Liver (tissue), 9 donors: ENCODE data around the gene CAMKMT. TPM values are rescaled to one million over a fixed set of nuclear protein-coding genes. Genes with fewer than 3 reads are reported as not detected.

Source experiments
- DNase-seq: peaks from one replicate; pipeline ENCODE4 v3.0.0-alpha.2; 2017; ENCODE audit warnings: low spot score
- H3K27ac ChIP-seq, 2 donors: one replicate each; pipeline ENCODE4 v1.7.0; 2013; ENCODE audit warnings: inconsistent platforms in 2 of 2, low read length in 2 of 2, control low read depth in 1 of 2, low read depth in 1 of 2, mild to moderate bottlenecking in 1 of 2
- H3K27me3 ChIP-seq, 4 donors: one replicate each; pipeline versions ENCODE4 v1.6.1 to v1.7.0; 2013; ENCODE audit warnings: low read length in 3 of 4, inconsistent platforms in 1 of 4, mild to moderate bottlenecking in 1 of 4, moderate library complexity in 1 of 4; ENCODE audit not compliant: control insufficient read depth in 4 of 4, insufficient read depth in 4 of 4
- H3K36me3 ChIP-seq, 4 donors: one replicate each; pipeline versions ENCODE4 v1.6.1 to v1.7.0; 2013; ENCODE audit warnings: low read length in 3 of 4, mild to moderate bottlenecking in 3 of 4, low read depth in 1 of 4, moderate library complexity in 1 of 4; ENCODE audit not compliant: control insufficient read depth in 4 of 4, insufficient read depth in 3 of 4
- H3K4me1 ChIP-seq, 4 donors: one replicate each; pipeline versions ENCODE4 v1.6.1 to v1.7.0; 2013; ENCODE audit warnings: low read length in 3 of 4, mild to moderate bottlenecking in 3 of 4, moderate library complexity in 1 of 4; ENCODE audit not compliant: control insufficient read depth in 4 of 4, insufficient read depth in 4 of 4
- H3K4me3 ChIP-seq, 3 donors: one replicate each; pipeline versions ENCODE4 v1.6.1 to v1.7.0; 2013; ENCODE audit warnings: low read length in 3 of 3, control low read depth in 1 of 3, low read depth in 1 of 3, mild to moderate bottlenecking in 1 of 3
- H3K9ac ChIP-seq, 2 donors: one replicate each; pipeline ENCODE4 v1.7.0; 2013; ENCODE audit warnings: low read length in 2 of 2, mild to moderate bottlenecking in 2 of 2, moderate library complexity in 2 of 2, control low read depth in 1 of 2, low read depth in 1 of 2
- H3K9me3 ChIP-seq, 4 donors: one replicate each; pipeline versions ENCODE4 v1.6.1 to v1.7.0; 2013; ENCODE audit warnings: low read length in 3 of 4; ENCODE audit not compliant: control insufficient read depth in 4 of 4
- FOXA2 ChIP-seq: IDR thresholded peaks from 2 replicates; pipeline ENCODE4 v1.6.1; 2016; ENCODE audit warnings: antibody characterized with exemption
- HNF4A ChIP-seq, 2 donors: conservative IDR thresholded peaks; 2 replicates each; pipeline ENCODE4 v1.6.1; 2016; ENCODE audit warnings: antibody characterized with exemption in 2 of 2, mild to moderate bottlenecking in 2 of 2
- JUND ChIP-seq, 2 donors: IDR thresholded peaks; 2 replicates each; pipeline ENCODE4 v1.6.1; 2016; ENCODE audit warnings: antibody characterized with exemption in 2 of 2
- NR2F2 ChIP-seq: IDR thresholded peaks from 2 replicates; pipeline ENCODE4 v1.6.1; 2016; ENCODE audit warnings: antibody characterized with exemption
- RAD21 ChIP-seq, 2 donors: IDR thresholded peaks; 2 replicates each; pipeline ENCODE4 v1.6.1; 2016; ENCODE audit warnings: antibody characterized with exemption in 2 of 2, mild to moderate bottlenecking in 2 of 2
- RXRA ChIP-seq, 2 donors: IDR thresholded peaks; 2 replicates each; pipeline ENCODE4 v1.6.1; 2017 to 2018; ENCODE audit warnings: antibody characterized with exemption in 2 of 2, mild to moderate bottlenecking in 1 of 2
- SP1 ChIP-seq: IDR thresholded peaks from 2 replicates; pipeline ENCODE4 v1.6.1; 2018; ENCODE audit warnings: antibody characterized with exemption, mild to moderate bottlenecking
- YY1 ChIP-seq: IDR thresholded peaks from 2 replicates; pipeline ENCODE4 v1.6.1; 2016; ENCODE audit warnings: antibody characterized with exemption, mild to moderate bottlenecking
- WGBS: extraction: QIAGEN DNeasy Blood & Tissue Kit; methylation state at CpG from one replicate; pipeline ENCODE4 v1.1.7; 2013; 5-methylcytosine and 5-hydroxymethylcytosine counted together
- polyA plus RNA-seq, 2 donors: library from polyadenylated mRNA; stranded (reverse) in 1 of 2; unstranded in 1 of 2; fragments of 200-250 nt in 1 of 2; fragments of >200 nt in 1 of 2; fragmentation: Nextera tagmentation in 1 of 2; extraction: Ambion mirVana in 1 of 2; gene quantifications; one replicate each; pipeline versions ENCODE4 v1.2.1 to v1.2.3, GENCODE V29; 2013 to 2015
- total RNA-seq, 2 donors: library from RNA; depleted of rRNA; stranded (reverse); fragments of >200 nt; gene quantifications; one replicate each; pipeline ENCODE4 v1.2.3, GENCODE V29; 2014
- TF ChIP-seq, protein P1 (sequence below): fragments of 150-350 bp; IDR thresholded peaks from 2 replicates; pipeline ENCODE4 v1.5.1; 2017; ENCODE audit warnings: improper control_type of control experiment, low read depth, low read length; ENCODE audit not compliant: missing input control
- TF ChIP-seq, protein P2 (sequence below): IDR thresholded peaks from 2 replicates; pipeline ENCODE4 v1.6.1; 2016; ENCODE audit warnings: antibody characterized with exemption
- TF ChIP-seq, protein P3 (sequence below): IDR thresholded peaks from 2 replicates; pipeline ENCODE4 v1.6.1; 2016; ENCODE audit warnings: antibody characterized with exemption, mild to moderate bottlenecking
- TF ChIP-seq, protein P4 (sequence below): IDR thresholded peaks from 2 replicates; pipeline ENCODE4 v1.6.1; 2016; ENCODE audit warnings: antibody characterized with exemption
- TF ChIP-seq, protein P5 (sequence below): IDR thresholded peaks from 2 replicates; pipeline ENCODE4 v1.6.1; 2016; ENCODE audit warnings: antibody characterized with exemption
- donor health status: healthy.
- donor health status: healthy.
- donor health status: healthy.
- donor health status: healthy.
- donor health status: healthy.

The CAMKMT gene
- total and polyA plus RNA-seq, 4 donors = 1.5 to 12.7 (median 7.1) TPM

DNA sequence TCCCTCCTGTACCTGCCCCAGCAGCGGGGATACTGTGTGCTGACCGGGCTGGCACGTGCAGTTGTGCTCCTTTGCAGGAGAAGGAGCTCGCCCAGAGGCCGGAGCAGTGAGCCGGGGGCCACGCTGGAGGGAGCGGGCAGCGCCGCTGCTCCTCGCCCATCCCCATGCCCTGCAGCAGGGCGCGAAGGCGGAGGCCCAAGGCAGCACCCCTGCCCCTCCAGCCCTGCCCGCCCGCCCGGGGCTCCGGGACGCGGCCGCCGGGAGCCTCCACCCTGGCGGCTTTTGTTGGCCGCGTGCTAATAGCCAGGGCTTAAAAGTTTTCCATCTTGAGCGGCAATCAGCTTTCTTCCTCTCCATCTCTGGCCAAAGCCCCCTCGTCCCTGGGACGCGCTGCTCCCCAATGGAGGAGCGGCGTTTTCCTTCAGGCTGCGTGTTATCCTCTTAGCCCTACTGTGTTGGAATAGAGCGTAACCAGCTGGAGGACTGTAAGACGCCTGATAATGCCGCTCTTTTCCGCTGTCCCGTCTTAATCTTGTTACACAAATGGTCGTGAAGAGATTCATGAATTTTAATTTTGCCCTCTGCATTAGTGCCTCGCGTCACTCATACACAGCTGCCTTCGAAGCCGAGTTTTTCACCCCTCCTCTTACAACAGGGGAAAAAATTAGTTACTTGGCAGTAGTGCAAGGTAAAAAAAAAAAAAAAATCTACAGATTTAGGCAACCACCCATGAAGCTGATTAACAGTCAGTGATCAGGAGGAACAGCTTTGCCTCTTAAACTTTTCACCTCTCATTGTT is 406.9 kb downstream of the CAMKMT start:
- Histone ChIP-seq H3K9me3 (no peaks in the 10 kb centered on the region), H3K4me3 (no peak overlapping the region), H3K36me3 (no peaks in the 10 kb centered on the region), H3K9ac (no peak overlapping the region), H3K4me1 (no peaks in the 10 kb centered on the region), H3K27ac (no peak overlapping the region), H3K27me3 (peaks cover 0 to 5% (median 0%) of the 10 kb centered on the region in 4 donors)
- DNase-seq = no peak
- TF ChIP-seq, protein P1, sequence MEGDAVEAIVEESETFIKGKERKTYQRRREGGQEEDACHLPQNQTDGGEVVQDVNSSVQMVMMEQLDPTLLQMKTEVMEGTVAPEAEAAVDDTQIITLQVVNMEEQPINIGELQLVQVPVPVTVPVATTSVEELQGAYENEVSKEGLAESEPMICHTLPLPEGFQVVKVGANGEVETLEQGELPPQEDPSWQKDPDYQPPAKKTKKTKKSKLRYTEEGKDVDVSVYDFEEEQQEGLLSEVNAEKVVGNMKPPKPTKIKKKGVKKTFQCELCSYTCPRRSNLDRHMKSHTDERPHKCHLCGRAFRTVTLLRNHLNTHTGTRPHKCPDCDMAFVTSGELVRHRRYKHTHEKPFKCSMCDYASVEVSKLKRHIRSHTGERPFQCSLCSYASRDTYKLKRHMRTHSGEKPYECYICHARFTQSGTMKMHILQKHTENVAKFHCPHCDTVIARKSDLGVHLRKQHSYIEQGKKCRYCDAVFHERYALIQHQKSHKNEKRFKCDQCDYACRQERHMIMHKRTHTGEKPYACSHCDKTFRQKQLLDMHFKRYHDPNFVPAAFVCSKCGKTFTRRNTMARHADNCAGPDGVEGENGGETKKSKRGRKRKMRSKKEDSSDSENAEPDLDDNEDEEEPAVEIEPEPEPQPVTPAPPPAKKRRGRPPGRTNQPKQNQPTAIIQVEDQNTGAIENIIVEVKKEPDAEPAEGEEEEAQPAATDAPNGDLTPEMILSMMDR = no peak
- no peak for TF ChIP-seq YY1
- TF ChIP-seq FOXA2 = no peak
- no peak for TF ChIP-seq RXRA (IDR thresholded peaks at IDR 0.05)
- TF ChIP-seq, protein P2, sequence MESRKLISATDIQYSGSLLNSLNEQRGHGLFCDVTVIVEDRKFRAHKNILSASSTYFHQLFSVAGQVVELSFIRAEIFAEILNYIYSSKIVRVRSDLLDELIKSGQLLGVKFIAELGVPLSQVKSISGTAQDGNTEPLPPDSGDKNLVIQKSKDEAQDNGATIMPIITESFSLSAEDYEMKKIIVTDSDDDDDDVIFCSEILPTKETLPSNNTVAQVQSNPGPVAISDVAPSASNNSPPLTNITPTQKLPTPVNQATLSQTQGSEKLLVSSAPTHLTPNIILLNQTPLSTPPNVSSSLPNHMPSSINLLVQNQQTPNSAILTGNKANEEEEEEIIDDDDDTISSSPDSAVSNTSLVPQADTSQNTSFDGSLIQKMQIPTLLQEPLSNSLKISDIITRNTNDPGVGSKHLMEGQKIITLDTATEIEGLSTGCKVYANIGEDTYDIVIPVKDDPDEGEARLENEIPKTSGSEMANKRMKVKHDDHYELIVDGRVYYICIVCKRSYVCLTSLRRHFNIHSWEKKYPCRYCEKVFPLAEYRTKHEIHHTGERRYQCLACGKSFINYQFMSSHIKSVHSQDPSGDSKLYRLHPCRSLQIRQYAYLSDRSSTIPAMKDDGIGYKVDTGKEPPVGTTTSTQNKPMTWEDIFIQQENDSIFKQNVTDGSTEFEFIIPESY = no peak
- TF ChIP-seq, protein P3, sequence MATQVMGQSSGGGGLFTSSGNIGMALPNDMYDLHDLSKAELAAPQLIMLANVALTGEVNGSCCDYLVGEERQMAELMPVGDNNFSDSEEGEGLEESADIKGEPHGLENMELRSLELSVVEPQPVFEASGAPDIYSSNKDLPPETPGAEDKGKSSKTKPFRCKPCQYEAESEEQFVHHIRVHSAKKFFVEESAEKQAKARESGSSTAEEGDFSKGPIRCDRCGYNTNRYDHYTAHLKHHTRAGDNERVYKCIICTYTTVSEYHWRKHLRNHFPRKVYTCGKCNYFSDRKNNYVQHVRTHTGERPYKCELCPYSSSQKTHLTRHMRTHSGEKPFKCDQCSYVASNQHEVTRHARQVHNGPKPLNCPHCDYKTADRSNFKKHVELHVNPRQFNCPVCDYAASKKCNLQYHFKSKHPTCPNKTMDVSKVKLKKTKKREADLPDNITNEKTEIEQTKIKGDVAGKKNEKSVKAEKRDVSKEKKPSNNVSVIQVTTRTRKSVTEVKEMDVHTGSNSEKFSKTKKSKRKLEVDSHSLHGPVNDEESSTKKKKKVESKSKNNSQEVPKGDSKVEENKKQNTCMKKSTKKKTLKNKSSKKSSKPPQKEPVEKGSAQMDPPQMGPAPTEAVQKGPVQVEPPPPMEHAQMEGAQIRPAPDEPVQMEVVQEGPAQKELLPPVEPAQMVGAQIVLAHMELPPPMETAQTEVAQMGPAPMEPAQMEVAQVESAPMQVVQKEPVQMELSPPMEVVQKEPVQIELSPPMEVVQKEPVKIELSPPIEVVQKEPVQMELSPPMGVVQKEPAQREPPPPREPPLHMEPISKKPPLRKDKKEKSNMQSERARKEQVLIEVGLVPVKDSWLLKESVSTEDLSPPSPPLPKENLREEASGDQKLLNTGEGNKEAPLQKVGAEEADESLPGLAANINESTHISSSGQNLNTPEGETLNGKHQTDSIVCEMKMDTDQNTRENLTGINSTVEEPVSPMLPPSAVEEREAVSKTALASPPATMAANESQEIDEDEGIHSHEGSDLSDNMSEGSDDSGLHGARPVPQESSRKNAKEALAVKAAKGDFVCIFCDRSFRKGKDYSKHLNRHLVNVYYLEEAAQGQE = no peak
- 48% methylated on average over 42 of the region's 42 CpGs for WGBS

DNA sequence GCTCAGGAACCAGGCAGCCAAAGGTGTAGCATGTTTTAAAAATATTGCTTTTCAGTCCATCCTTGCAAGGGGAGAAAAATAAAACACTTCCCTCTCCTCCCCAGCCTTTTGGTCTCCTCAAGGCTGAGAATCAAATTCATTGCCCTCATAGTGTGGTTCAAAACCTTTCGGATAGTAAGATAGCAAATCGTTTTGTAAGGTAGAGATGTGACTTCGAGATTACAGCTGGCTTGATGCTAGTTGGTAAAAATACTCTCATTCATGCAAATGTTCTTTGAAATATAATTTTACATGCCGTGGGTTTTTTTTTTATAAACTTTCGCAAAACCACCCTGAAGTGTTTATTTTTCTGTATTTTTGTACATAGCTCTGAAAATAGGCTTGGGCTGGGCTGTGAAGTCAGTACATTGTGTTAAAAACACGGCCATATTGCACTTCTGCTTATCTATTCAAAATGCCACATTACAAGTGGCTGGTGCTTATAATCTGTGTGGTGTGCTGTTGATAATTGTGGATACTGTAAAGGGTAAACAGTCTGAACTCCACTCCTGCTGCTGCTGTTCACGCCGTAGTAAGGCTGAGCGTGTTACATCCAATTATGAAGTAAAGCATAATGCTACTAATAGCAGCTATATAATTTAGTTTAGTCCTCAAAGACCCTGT is 407.7 kb downstream of the CAMKMT start:
- 92% methylated on average over 9 of the region's 9 CpGs for WGBS

More for the DNA sequence above, 407.7 kb downstream of the CAMKMT start:
- H3K9me3 ChIP-seq = no peaks in the 10 kb centered on the region
- H3K27me3 ChIP-seq = peaks cover 0 to 5% (median 0%) of the 10 kb centered on the region in 4 donors
- H3K4me1 ChIP-seq = no peaks in the 10 kb centered on the region
- H3K27ac ChIP-seq = no peak overlapping the region
- no peaks in the 10 kb centered on the region for H3K36me3 ChIP-seq
- no peak for DNase-seq
- no peak overlapping the region for H3K9ac ChIP-seq
- TF ChIP-seq NR2F2 (no peak), RAD21 (IDR thresholded peaks at IDR 0.05) (no peak), JUND (IDR thresholded peaks at IDR 0.05) (no peak), YY1 (no peak), SP1 (no peak), HNF4A (conservative IDR thresholded peaks at IDR 0.05) (no peak)
- TF ChIP-seq, protein P4, sequence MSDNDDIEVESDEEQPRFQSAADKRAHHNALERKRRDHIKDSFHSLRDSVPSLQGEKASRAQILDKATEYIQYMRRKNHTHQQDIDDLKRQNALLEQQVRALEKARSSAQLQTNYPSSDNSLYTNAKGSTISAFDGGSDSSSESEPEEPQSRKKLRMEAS = no peak
- TF ChIP-seq, protein P2 = no peak
- TF ChIP-seq, protein P5, sequence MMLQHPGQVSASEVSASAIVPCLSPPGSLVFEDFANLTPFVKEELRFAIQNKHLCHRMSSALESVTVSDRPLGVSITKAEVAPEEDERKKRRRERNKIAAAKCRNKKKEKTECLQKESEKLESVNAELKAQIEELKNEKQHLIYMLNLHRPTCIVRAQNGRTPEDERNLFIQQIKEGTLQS = no peak
- no peak overlapping the region for H3K4me3 ChIP-seq
